Activated CD8-positive, alpha-beta T cell treated with anti-CD3 and anti-CD28 coated beads for 36 hours (primary cell): Measurements from ENCODE around the gene KIAA0513. TPM values are rescaled to one million over a fixed set of nuclear protein-coding genes. Genes with fewer than 3 reads are reported as not detected.

ENCODE experiments used
- ATAC-seq: fragments of 200-7000 bp; cut with Tn5 transposase; one replicate; pipeline ENCODE4 v1.10.0; 2021; ENCODE audit warnings: mild to moderate bottlenecking, moderate library complexity
- CTCF ChIA-PET: fragments of 350-600 bp; sonication (Branson Sonifier 250); formaldehyde crosslinking; loops from one replicate; lab custom pipeline; 2021; ENCODE audit warnings: antibody characterized with exemption; lab: Charles Lee
- POLR2A ChIA-PET: fragments of 350-600 bp; sonication (Branson Sonifier 250); formaldehyde crosslinking; loops from one replicate; lab custom pipeline; 2021; ENCODE audit warnings: antibody characterized with exemption; lab: Charles Lee
- DNase-seq: peaks from one replicate; pipeline ENCODE4 v3.0.0-alpha.2; 2020
- H3K27ac Mint-ChIP-seq: one replicate; pipeline ENCODE4 v1.8.0; 2021; ENCODE audit warnings: mild to moderate bottlenecking, mixed read lengths
- H3K27me3 Mint-ChIP-seq: one replicate; pipeline ENCODE4 v1.8.0; 2021; ENCODE audit warnings: mixed read lengths
- H3K36me3 Mint-ChIP-seq: one replicate; pipeline ENCODE4 v1.8.0; 2021; ENCODE audit warnings: low read depth, mixed read lengths
- H3K4me1 Mint-ChIP-seq: one replicate; pipeline ENCODE4 v1.8.0; 2021; ENCODE audit warnings: low read depth, mixed read lengths
- H3K4me3 Mint-ChIP-seq: one replicate; pipeline ENCODE4 v1.8.0; 2021; ENCODE audit warnings: mild to moderate bottlenecking, moderate library complexity, mixed read lengths
- H3K9me3 Mint-ChIP-seq: one replicate; pipeline ENCODE4 v1.8.0; 2021; ENCODE audit warnings: mixed read lengths
- intact Hi-C: fragments of 100-400 bp; cut with micrococcal nuclease; formaldehyde crosslinking; loops from one replicate; pipeline ENCODE4 v1.10.0; 2022
- total RNA-seq, 2 experiments: library from RNA; stranded (reverse); gene quantifications; one replicate each; pipeline ENCODE4 v1.2.3, GENCODE V29; 2021
- TF ChIP-seq, protein P1 (sequence below): fragments of 200-600 bp; IDR thresholded peaks from one replicate; pipeline ENCODE4 v1.8.0; 2022; ENCODE audit warnings: antibody characterized with exemption, mild to moderate bottlenecking

The KIAA0513 gene
- total RNA-seq, 2 experiments from 2014 or later: 3.9 to 5.3 TPM

- peak overlapping the region; percentile 80 for H3K4me3 Mint-ChIP-seq
- intact Hi-C loops: loop anchor here (1.0 to 5.0 kb wide), 3 partner anchors 17 to 75 kb away; no protein-coding TSS in a partner anchor
- TF ChIP-seq, protein P1, sequence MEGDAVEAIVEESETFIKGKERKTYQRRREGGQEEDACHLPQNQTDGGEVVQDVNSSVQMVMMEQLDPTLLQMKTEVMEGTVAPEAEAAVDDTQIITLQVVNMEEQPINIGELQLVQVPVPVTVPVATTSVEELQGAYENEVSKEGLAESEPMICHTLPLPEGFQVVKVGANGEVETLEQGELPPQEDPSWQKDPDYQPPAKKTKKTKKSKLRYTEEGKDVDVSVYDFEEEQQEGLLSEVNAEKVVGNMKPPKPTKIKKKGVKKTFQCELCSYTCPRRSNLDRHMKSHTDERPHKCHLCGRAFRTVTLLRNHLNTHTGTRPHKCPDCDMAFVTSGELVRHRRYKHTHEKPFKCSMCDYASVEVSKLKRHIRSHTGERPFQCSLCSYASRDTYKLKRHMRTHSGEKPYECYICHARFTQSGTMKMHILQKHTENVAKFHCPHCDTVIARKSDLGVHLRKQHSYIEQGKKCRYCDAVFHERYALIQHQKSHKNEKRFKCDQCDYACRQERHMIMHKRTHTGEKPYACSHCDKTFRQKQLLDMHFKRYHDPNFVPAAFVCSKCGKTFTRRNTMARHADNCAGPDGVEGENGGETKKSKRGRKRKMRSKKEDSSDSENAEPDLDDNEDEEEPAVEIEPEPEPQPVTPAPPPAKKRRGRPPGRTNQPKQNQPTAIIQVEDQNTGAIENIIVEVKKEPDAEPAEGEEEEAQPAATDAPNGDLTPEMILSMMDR: no peak
- peaks cover 2% of the 10 kb centered on the region for H3K36me3 Mint-ChIP-seq
- DNase-seq: peak; percentile 14
- ATAC-seq: no peak
- H3K27ac Mint-ChIP-seq: peak overlapping the region; percentile 97
- ChIA-PET POLR2A (interaction anchor here (0.6 to 1.9 kb wide), 9 partner anchors 8 to 93 kb away, joined by 3 to 6 read pairs (median 4); no protein-coding TSS in a partner anchor), CTCF (interaction anchor here (1.0 to 4.3 kb wide), 7 partner anchors 11 to 103 kb away, joined by 3 to 23 read pairs (median 7); partner anchors contain the start of gene KIAA0513)
- no peaks in the 10 kb centered on the region for H3K9me3 Mint-ChIP-seq
- H3K4me1 Mint-ChIP-seq: peaks cover 33% of the 10 kb centered on the region
- no peaks in the 10 kb centered on the region for H3K27me3 Mint-ChIP-seq
Measured at GRCh38 chr16:85011846-85012284, 15.7 kb upstream of the KIAA0513 start.

DNA sequence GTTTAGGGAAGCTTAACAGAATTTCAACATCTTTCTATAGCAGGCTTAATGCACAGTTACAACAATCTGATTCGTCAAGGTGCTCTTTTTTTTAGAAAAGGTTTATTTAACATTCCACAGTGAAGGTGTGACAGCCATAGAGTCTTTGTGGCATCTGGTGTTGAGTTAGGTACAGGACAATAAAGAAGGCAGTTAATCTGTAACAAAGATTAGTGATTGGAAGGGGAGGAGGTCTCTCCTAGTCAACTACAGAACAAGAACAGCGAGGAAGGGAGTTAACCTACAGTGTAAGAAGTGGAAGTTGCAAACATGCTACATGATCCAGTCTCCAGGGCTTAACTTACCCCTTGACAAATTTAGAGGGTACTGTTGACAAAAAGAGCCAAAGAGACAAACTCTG is 13.3 kb upstream of the KIAA0513 start:
- Mint-ChIP-seq H3K9me3 (no peaks in the 10 kb centered on the region), H3K36me3 (peaks cover 2% of the 10 kb centered on the region), H3K4me3 (no peak overlapping the region), H3K4me1 (peaks cover 27% of the 10 kb centered on the region), H3K27ac (no peak overlapping the region), H3K27me3 (no peaks in the 10 kb centered on the region)
- CTCF ChIA-PET: interaction anchor here (4.3 kb wide), 1 partner anchor 13 kb away, joined by 23 read pairs; the partner anchor contains the start of gene KIAA0513
- POLR2A ChIA-PET: no interaction called here
- DNase-seq: no peak
- ATAC-seq: no peak
- TF ChIP-seq, protein P1: no peak
- intact Hi-C loops: loop anchor here (5.0 kb wide), 2 partner anchors 43 to 73 kb away; no protein-coding TSS in a partner anchor

DNA sequence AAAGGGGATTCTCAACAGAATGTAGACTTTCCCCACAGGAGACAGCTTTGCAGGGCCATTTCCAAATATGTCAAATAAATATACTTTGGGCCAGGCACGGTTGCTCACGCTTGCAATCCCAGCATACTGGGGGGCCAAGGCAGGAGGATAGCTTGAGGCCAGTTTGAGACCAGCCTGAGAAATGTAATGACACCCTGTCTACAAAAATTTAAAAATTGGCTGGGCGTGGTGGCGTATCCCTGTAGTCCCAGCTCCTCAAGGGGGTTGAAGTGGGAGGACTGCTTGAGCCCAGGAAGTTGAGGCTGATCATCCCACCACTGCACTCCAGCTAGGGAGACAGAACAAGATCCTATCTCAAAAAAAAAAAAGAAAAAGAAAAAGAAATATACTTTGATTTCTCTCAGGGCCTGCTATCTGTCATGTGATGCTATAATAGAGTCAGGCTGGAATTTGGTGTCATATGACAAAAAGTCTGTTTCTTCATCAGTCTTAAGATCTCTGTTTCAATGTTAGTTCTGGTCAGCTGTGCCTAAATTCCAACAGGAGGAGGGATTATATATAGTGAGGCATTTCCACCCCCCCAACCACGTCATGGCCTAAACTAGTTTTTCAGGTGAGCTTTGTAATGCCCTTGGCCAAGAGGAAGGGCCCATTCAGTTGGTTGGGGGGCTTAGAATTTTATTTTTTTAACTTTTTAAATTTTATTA is 12.0 kb upstream of the KIAA0513 start:
- TF ChIP-seq, protein P1: no peak
- Mint-ChIP-seq H3K27me3 (no peaks in the 10 kb centered on the region), H3K36me3 (peaks cover under 1% of the 10 kb centered on the region), H3K27ac (no peak overlapping the region), H3K9me3 (no peaks in the 10 kb centered on the region), H3K4me3 (no peak overlapping the region), H3K4me1 (peaks cover 16% of the 10 kb centered on the region)
- CTCF ChIA-PET: interaction anchor here (1.3 to 1.8 kb wide), 4 partner anchors 11 to 99 kb away, joined by 3 to 6 read pairs (median 4); no protein-coding TSS in a partner anchor
- POLR2A ChIA-PET: interaction anchor here (1.0 kb wide), 1 partner anchor 61 kb away, joined by 3 read pairs; no protein-coding TSS in a partner anchor
- intact Hi-C loops: no loop called here
- ATAC-seq (no peak), DNase-seq (no peak)

GRCh38 chr16:85017151-85017550 is 10.4 kb upstream of the KIAA0513 start:
- Mint-ChIP-seq H3K27ac (no peak overlapping the region), H3K9me3 (no peaks in the 10 kb centered on the region), H3K36me3 (no peaks in the 10 kb centered on the region), H3K27me3 (no peaks in the 10 kb centered on the region), H3K4me3 (no peak overlapping the region), H3K4me1 (peaks cover 16% of the 10 kb centered on the region)
- TF ChIP-seq, protein P1: no peak
- intact Hi-C loops: no loop called here
- peak; percentile 86 for ATAC-seq
- DNase-seq: peak; percentile 44
- ChIA-PET CTCF (no interaction called here), POLR2A (interaction anchor here (0.6 kb wide), 1 partner anchor 10 kb away, joined by 3 read pairs; the partner anchor contains the start of gene KIAA0513)

DNA sequence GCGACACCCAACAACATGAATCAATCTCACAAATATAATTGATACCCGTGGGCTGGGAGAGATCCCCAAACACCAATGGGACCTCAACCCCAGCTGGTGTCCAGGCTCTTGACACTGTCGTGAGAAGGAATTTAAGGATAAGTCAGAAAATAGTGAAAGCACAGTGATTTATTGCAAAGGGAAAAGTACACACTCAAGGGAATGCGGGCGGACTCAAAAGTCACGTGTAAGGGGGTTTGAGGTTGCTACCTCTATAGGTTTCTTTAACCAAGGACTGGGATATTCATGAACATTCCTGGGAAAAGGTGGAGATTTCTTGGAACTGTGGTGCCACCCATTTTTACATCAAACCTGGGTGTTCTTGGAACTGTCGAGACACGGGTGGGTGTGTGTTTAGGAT is 10.0 kb upstream of the KIAA0513 start:
- TF ChIP-seq, protein P1: no peak
- Mint-ChIP-seq H3K27ac (no peak overlapping the region), H3K36me3 (no peaks in the 10 kb centered on the region), H3K27me3 (no peaks in the 10 kb centered on the region), H3K4me3 (no peak overlapping the region), H3K9me3 (no peaks in the 10 kb centered on the region), H3K4me1 (peaks cover 16% of the 10 kb centered on the region)
- DNase-seq: no peak
- CTCF ChIA-PET: no interaction called here
- intact Hi-C loops: no loop called here
- ATAC-seq: no peak
- POLR2A ChIA-PET: interaction anchor here (0.6 kb wide), 1 partner anchor 9 kb away, joined by 3 read pairs; the partner anchor contains the start of gene KIAA0513
